HFFc6 (cell line): Measurements from ENCODE around the gene ADPRM. TPM values are rescaled to one million over a fixed set of nuclear protein-coding genes. Genes with fewer than 3 reads are reported as not detected.
"Not testable (repeated sequence)": the region's sequence is repeated elsewhere in the genome, so short reads cannot be mapped to it uniquely, and the experiment has no call there.

ENCODE experiments used
- DNase-seq: peaks from one replicate; pipeline ENCODE4 v3.0.0-alpha.2; 2018
- H3K27ac Mint-ChIP-seq: 2 replicates; pipeline ENCODE4 v1.8.0; 2020; ENCODE audit warnings: mild to moderate bottlenecking, mixed read lengths
- H3K27me3 Mint-ChIP-seq: 2 replicates; pipeline ENCODE4 v1.8.0; 2021; ENCODE audit warnings: mild to moderate bottlenecking, moderate library complexity, mixed read lengths; ENCODE audit not compliant: insufficient read depth
- H3K36me3 Mint-ChIP-seq: 2 replicates; pipeline ENCODE4 v1.8.0; 2021; ENCODE audit warnings: low read depth, mixed read lengths
- H3K4me1 Mint-ChIP-seq: 2 replicates; pipeline ENCODE4 v1.8.0; 2020; ENCODE audit warnings: low read depth, mixed read lengths
- H3K4me3 Mint-ChIP-seq: 2 replicates; pipeline ENCODE4 v1.8.0; 2020; ENCODE audit warnings: mild to moderate bottlenecking, moderate library complexity, mixed read lengths
- H3K9me3 Mint-ChIP-seq: 2 replicates; pipeline ENCODE4 v1.8.0; 2020; ENCODE audit warnings: mild to moderate bottlenecking, mixed read lengths
- CTCF ChIP-seq: fragments of 200-600 bp; sonication (generic); IDR thresholded peaks from 2 replicates; pipeline ENCODE4 v1.5.0; 2021; ENCODE audit warnings: antibody characterized with exemption, mild to moderate bottlenecking
- total RNA-seq, 6 experiments: library from RNA; stranded (reverse); fragmentation: NEBNext Ultra II Directional; extraction: Animal tissue kit (Norgen Biotek cat#: 25700); gene quantifications; 2 replicates in 1 of 6; 3 replicates in 5 of 6; pipeline ENCODE4 v1.2.3, GENCODE V29; 2021

ADPRM gene
- total RNA-seq, 6 experiments from 2014 or later, result 5.9 to 10.9 (median 7.1) TPM

DNA sequence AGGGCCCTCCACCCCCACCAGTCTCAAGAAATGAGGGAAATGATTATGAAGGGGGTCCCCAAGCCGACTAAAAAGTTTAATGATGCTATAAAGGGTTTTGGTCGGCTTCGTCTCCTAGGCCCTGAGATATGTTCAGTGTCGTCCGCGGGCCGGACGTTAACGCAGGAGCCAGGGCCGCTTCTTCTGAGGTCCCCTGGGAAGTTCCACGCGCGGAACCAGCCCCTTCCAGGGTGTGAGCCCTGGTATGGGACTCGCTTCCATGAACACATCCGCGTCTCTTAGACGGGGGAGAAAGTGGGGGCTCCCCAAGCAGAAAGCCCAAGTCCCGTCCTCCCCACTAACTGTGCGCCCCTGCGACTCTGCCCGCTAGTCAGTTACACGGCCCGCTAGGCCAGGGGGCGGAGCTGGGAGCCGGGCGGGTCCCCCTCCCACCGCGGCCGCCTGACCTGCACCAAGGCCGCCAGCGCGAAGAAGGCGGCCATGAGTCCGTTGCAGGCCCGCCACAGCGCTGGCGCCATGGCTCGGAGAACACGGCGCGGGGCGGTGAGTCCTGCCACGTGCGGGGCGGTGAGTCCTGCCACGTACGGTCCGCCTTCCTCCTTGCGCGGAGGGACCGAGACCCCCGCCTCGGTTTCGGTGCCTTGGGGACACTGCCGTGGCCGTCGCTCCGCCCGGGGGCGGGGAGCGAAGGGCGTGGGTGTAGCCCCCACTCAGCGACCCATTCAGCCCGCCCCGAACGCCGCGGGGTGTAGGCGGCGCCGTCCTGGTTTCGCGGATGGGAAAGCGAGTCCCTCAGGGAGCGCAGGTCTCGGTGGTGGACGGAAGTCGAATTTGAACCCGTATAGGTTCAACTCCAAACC lies 32.2 kb downstream of the ADPRM start, which contains the start of gene TMEM220:
Gene TMEM220 (minus strand): TSS at position 690 of the 860 bp plus-strand sequence. CDS start 172 bp downstream, at position 518.
- DNase-seq, result peak; percentile 45
- peak within 1 kb of the TSS; percentile 98 for H3K27ac Mint-ChIP-seq
- H3K4me3 Mint-ChIP-seq, result peak within 1 kb of the TSS; percentile 99
- H3K9me3 Mint-ChIP-seq, result no peaks in the 10 kb centered on the region
- peaks cover 29% of the 10 kb centered on the region for H3K4me1 Mint-ChIP-seq
- no peak for TF ChIP-seq CTCF
- H3K36me3 Mint-ChIP-seq, result no peaks in the 10 kb centered on the region
- peaks cover 8% of the 10 kb centered on the region; the same call in 1 of the 2 replicates for H3K27me3 Mint-ChIP-seq

DNA sequence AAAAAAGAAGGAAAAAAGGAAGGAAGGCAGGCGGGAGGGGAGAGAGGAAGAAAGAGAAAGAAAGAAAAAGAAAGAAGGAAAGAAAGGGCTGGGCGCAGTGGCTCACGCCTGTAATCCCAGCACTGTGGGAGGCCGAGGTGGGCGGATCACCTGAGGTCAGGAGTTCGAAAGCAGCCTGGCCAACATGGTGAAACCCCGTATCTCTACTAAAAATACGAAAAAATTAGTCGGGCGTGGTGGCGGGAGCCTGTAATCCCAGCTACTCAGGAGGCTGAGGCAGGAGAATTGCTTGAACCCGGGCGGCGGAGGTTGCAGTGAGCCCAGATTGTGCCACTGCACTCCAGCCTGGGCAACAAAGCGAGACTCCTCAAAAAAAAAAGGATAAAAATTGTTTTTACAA lies 32.9 kb downstream of the ADPRM start:
- peak overlapping the region; percentile 99 for H3K4me3 Mint-ChIP-seq
- not testable (repeated sequence) for H3K36me3 Mint-ChIP-seq

DNA sequence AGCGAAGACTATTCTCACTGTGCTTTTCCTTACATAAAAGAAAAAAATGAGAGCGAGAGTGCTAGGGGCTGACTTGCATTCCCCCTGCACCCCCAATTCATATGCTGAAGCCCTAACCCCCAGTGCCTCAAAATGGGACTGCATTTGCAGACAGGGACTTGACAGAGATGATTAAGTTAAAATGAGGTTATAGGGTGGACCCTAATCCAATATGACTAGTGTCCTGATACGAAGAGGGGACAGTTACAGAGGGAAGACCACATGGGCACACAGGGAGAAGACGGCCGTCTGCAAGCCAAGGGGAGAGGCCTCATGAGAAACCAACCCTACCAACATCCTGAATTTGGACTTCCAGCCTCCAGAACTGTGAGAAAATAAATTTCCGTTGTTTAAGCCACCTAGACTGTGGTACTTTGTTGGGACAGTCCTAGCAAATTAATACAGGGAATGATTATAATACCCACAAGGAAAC lies 34.0 kb downstream of the ADPRM start:
- Mint-ChIP-seq H3K36me3 (no peaks in the 10 kb centered on the region), H3K4me1 (peaks cover 29% of the 10 kb centered on the region), H3K9me3 (no peaks in the 10 kb centered on the region), H3K4me3 (peak overlapping the region; percentile 99; the same call in 1 of the 2 replicates), H3K27ac (peak overlapping the region; percentile 98; the same call in 1 of the 2 replicates), H3K27me3 (peaks cover 8% of the 10 kb centered on the region; the same call in 1 of the 2 replicates)
- DNase-seq, result no peak
- TF ChIP-seq CTCF, result no peak; the same call in 1 of the 2 replicates

More for the DNA sequence above, 32.9 kb downstream of the ADPRM start:
- DNase-seq, H3K9me3 Mint-ChIP-seq, H3K27me3 Mint-ChIP-seq: not testable (repeated sequence)
- H3K27ac Mint-ChIP-seq, result peak overlapping the region; percentile 98
- H3K4me1 Mint-ChIP-seq, result peaks cover 29% of the 10 kb centered on the region

GRCh38 chr17:10732121-10732520 lies 34.7 kb downstream of the ADPRM start:
- not testable (repeated sequence) for H3K36me3 Mint-ChIP-seq, H3K4me3 Mint-ChIP-seq, DNase-seq, H3K27me3 Mint-ChIP-seq, H3K27ac Mint-ChIP-seq, H3K9me3 Mint-ChIP-seq
- peaks cover 26% of the 10 kb centered on the region for H3K4me1 Mint-ChIP-seq

GRCh38 chr17:10733666-10734065 lies 36.3 kb downstream of the ADPRM start:
- Mint-ChIP-seq H3K36me3 (no peaks in the 10 kb centered on the region), H3K9me3 (no peaks in the 10 kb centered on the region), H3K27me3 (peaks cover 8% of the 10 kb centered on the region; the same call in 1 of the 2 replicates), H3K4me3 (no peak overlapping the region), H3K27ac (no peak overlapping the region), H3K4me1 (peaks cover 22% of the 10 kb centered on the region)
- no peak for DNase-seq
- TF ChIP-seq CTCF, result no peak

DNA sequence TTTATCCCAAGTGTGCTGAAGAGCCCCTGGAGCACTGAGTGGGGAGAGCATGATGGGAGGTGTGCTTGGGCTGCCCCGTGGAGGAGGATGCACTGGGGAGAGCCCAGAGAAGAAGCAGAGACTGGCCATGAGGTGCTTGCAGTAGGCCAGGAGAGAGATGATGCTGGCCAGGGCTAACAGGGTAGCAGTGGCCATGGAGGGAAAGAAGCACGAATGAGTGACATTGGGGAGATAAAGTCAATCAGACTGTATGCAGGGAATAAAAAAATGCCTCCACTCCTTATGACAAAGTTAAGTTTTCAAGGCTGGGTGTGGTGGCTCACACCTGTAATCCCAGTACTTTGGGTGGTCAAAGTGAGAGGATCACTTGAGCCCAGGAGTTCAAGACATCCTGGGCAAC lies 37.9 kb downstream of the ADPRM start:
- no peak overlapping the region for H3K4me3 Mint-ChIP-seq
- H3K27ac Mint-ChIP-seq, result no peak overlapping the region
- no peak for DNase-seq
- peaks cover 12% of the 10 kb centered on the region for H3K27me3 Mint-ChIP-seq
- peaks cover 18% of the 10 kb centered on the region for H3K4me1 Mint-ChIP-seq
- H3K36me3 Mint-ChIP-seq, result no peaks in the 10 kb centered on the region
- H3K9me3 Mint-ChIP-seq, result no peaks in the 10 kb centered on the region
- TF ChIP-seq CTCF, result no peak
